Astrocyte (in vitro differentiated cells and primary cell): ENCODE results near the gene OR2AT4. TPM values are rescaled to one million over a fixed set of nuclear protein-coding genes. Genes with fewer than 3 reads are reported as not detected.
A peak's percentile ranks its signal among the peaks of the same experiment; 100 is the strongest.

ENCODE experiments used
- DNase-seq: peaks from one replicate; pipeline ENCODE4 v3.0.0-alpha.2; 2010; ENCODE audit warnings: low read depth
- FAIRE-seq: peaks from 2 replicates; lab custom pipeline; 2011; peaks lifted over from hg19 to GRCh38; lab: Jason Lieb, UNC
- H2AFZ ChIP-seq: 2 replicates; pipeline ENCODE4 v1.6.0; 2012; ENCODE audit warnings: low read depth, low read length, inconsistent platforms
- H3K27ac ChIP-seq: 2 replicates; pipeline ENCODE4 v1.5.1; 2011; ENCODE audit warnings: low read depth, low read length, inconsistent platforms
- H3K27me3 ChIP-seq: 2 replicates; pipeline ENCODE4 v1.6.0; 2011; ENCODE audit warnings: low read length, inconsistent platforms; ENCODE audit not compliant: insufficient read depth
- H3K36me3 ChIP-seq: 2 replicates; pipeline ENCODE4 v1.5.1; 2011; ENCODE audit warnings: low read length, inconsistent platforms; ENCODE audit not compliant: insufficient read depth
- H3K4me1 ChIP-seq: 2 replicates; pipeline ENCODE4 v1.5.1; 2011; ENCODE audit warnings: low read length, inconsistent platforms; ENCODE audit not compliant: insufficient read depth
- H3K4me2 ChIP-seq: 2 replicates; pipeline ENCODE4 v1.6.0; 2012; ENCODE audit warnings: low read length, inconsistent platforms
- H3K4me3 ChIP-seq: 2 replicates; pipeline ENCODE4 v1.5.1; 2011; ENCODE audit warnings: low read depth, mild to moderate bottlenecking, low read length, inconsistent platforms; ENCODE audit not compliant: insufficient read depth
- H3K79me2 ChIP-seq: 2 replicates; pipeline ENCODE4 v1.6.0; 2012; ENCODE audit warnings: mild to moderate bottlenecking, low read length, inconsistent platforms; ENCODE audit not compliant: insufficient read depth
- H3K9ac ChIP-seq: 2 replicates; pipeline ENCODE4 v1.6.0; 2012; ENCODE audit warnings: mild to moderate bottlenecking, low read length, inconsistent platforms
- H3K9me3 ChIP-seq: 2 replicates; pipeline ENCODE4 v1.5.1; 2012; ENCODE audit warnings: low read depth, mild to moderate bottlenecking, low read length, inconsistent platforms; ENCODE audit not compliant: insufficient read depth
- H4K20me1 ChIP-seq: 2 replicates; pipeline ENCODE4 v1.6.0; 2012; ENCODE audit warnings: low read length, inconsistent platforms; ENCODE audit not compliant: insufficient read depth
- H3K27ac Mint-ChIP-seq: one replicate; pipeline ENCODE4 v1.8.0; 2021; ENCODE audit warnings: mild to moderate bottlenecking, mixed read lengths; ENCODE audit not compliant: unreplicated experiment
- H3K27me3 Mint-ChIP-seq: one replicate; pipeline ENCODE4 v1.8.0; 2021; ENCODE audit warnings: low read depth, mixed read lengths; ENCODE audit not compliant: unreplicated experiment
- H3K36me3 Mint-ChIP-seq: one replicate; pipeline ENCODE4 v1.8.0; 2021; ENCODE audit warnings: low read depth, mixed read lengths; ENCODE audit not compliant: unreplicated experiment
- H3K4me1 Mint-ChIP-seq: one replicate; pipeline ENCODE4 v1.8.0; 2021; ENCODE audit warnings: low read depth, mixed read lengths; ENCODE audit not compliant: unreplicated experiment
- H3K4me3 Mint-ChIP-seq: one replicate; pipeline ENCODE4 v1.8.0; 2021; ENCODE audit warnings: mild to moderate bottlenecking, moderate library complexity, mixed read lengths; ENCODE audit not compliant: unreplicated experiment
- H3K9me3 Mint-ChIP-seq: one replicate; pipeline ENCODE4 v1.8.0; 2021; ENCODE audit warnings: mild to moderate bottlenecking, mixed read lengths; ENCODE audit not compliant: unreplicated experiment
- CTCF ChIP-seq: IDR thresholded peaks from 2 replicates; pipeline ENCODE4 v1.5.1; 2011; ENCODE audit warnings: low read depth, mild to moderate bottlenecking, inconsistent platforms, low read length, moderate library complexity; ENCODE audit not compliant: insufficient read depth
- EZH2 ChIP-seq: IDR thresholded peaks from 2 replicates; pipeline ENCODE4 v1.6.1; 2012; ENCODE audit warnings: mild to moderate bottlenecking, low read length, inconsistent platforms; ENCODE audit not compliant: insufficient read depth
- total RNA-seq: library from RNA; stranded (reverse); gene quantifications from 2 replicates; pipeline ENCODE4 v1.2.1, GENCODE V29; 2021

OR2AT4 gene
- total RNA-seq, 1 donor from 2014 or later: not detected

GRCh38 chr11:75090671-75091177 lies 6.0 kb downstream of the OR2AT4 start:
- H3K9me3 ChIP-seq: no peaks in the 10 kb centered on the region
- Mint-ChIP-seq H3K36me3 (peaks cover 4% of the 10 kb centered on the region), H3K9me3 (peaks cover 9% of the 10 kb centered on the region), H3K4me3 (no peak overlapping the region), H3K27me3 (peaks cover 3% of the 10 kb centered on the region), H3K27ac (no peak overlapping the region), H3K4me1 (peaks cover 9% of the 10 kb centered on the region)
- no peak for TF ChIP-seq EZH2
- TF ChIP-seq CTCF: no peak
- H3K36me3 ChIP-seq: no peaks in the 10 kb centered on the region
- H3K27ac ChIP-seq: no peak overlapping the region
- FAIRE-seq (no peak), DNase-seq (no peak)
- no peaks in the 10 kb centered on the region for H3K4me1 ChIP-seq
- H4K20me1 ChIP-seq: no peaks in the 10 kb centered on the region
- peaks cover 21% of the 10 kb centered on the region for H3K27me3 ChIP-seq
- H2AFZ ChIP-seq: no peak overlapping the region
- H3K79me2 ChIP-seq: no peaks in the 10 kb centered on the region
- no peak overlapping the region for H3K9ac ChIP-seq
- H3K4me2 ChIP-seq: no peak overlapping the region
- no peak overlapping the region for H3K4me3 ChIP-seq

- peaks cover 5% of the 10 kb centered on the region for H3K4me1 Mint-ChIP-seq
- no peak overlapping the region for H3K9ac ChIP-seq
- no peaks in the 10 kb centered on the region for H3K4me1 ChIP-seq
- no peak overlapping the region for H3K27ac Mint-ChIP-seq
- peaks cover 2% of the 10 kb centered on the region for H3K36me3 Mint-ChIP-seq
- H3K27me3 Mint-ChIP-seq: no peaks in the 10 kb centered on the region
- H3K4me3 ChIP-seq: no peak overlapping the region
- FAIRE-seq: no peak
- H3K36me3 ChIP-seq: no peaks in the 10 kb centered on the region
- H3K4me2 ChIP-seq: no peak overlapping the region
- H4K20me1 ChIP-seq: no peaks in the 10 kb centered on the region
- peaks cover 15% of the 10 kb centered on the region for H3K27me3 ChIP-seq
- TF ChIP-seq CTCF (no peak), EZH2 (no peak)
- no peak overlapping the region for H3K27ac ChIP-seq
- H2AFZ ChIP-seq: no peak overlapping the region
- H3K9me3 ChIP-seq: no peaks in the 10 kb centered on the region
- no peak for DNase-seq
- peaks cover 9% of the 10 kb centered on the region for H3K9me3 Mint-ChIP-seq
- no peaks in the 10 kb centered on the region for H3K79me2 ChIP-seq
- peak overlapping the region; percentile 6 for H3K4me3 Mint-ChIP-seq
Measured at GRCh38 chr11:75087319-75088305, 9.1 kb downstream of the OR2AT4 start.
